ENCODE data around the gene TARS2. TPM values are rescaled to one million over a fixed set of nuclear protein-coding genes. Genes with fewer than 3 reads are reported as not detected.

Gene TARS2
- polyA plus RNA-seq, 2 of the 4 experiments (the other 2 are of a cell fraction) = 19.4 to 21.6 TPM

- FAIRE-seq = no peak
- H3K4me3 ChIP-seq = no peak overlapping the region
- peak overlapping the region; percentile 11 to 92; a peak in 3 of 6 replicates for H3K27ac ChIP-seq
- ATAC-seq = no peak; a peak in 1 of 6 replicates
- ChIA-PET POLR2A (interaction anchor here (0.6 to 2.4 kb wide), 4 partner anchors 9 to 100 kb away, joined by 3 to 10 read pairs (median 4); partner anchors contain the start of genes ENSA and MCL1), CTCF (interaction anchor here (1.3 to 6.1 kb wide), 4 partner anchors 9 to 35 kb away, joined by 3 to 102 read pairs (median 20); no protein-coding TSS in a partner anchor)
- peaks cover 17% of the 10 kb centered on the region for H3K4me1 ChIP-seq
- WGBS (ENCODE audit: missing lambda C conversion rate) = 45% methylated on average over 1 of the region's 1 CpG
- no peak for TF ChIP-seq USF2 (IDR thresholded peaks at IDR 0.05)
- no peak for TF ChIP-seq RFX5 (IDR thresholded peaks at IDR 0.05)
- no peak for TF ChIP-seq ESRRA (IDR thresholded peaks at IDR 0.05; ENCODE audit: borderline replicate concordance, low read length)
- TF ChIP-seq HES2 (IDR thresholded peaks at IDR 0.05) = no peak
- no peak for TF ChIP-seq HDAC2 (IDR thresholded peaks at IDR 0.05)
- TF ChIP-seq CTCF (IDR thresholded peaks at IDR 0.05) = no peak
- TF ChIP-seq EHMT2 (IDR thresholded peaks at IDR 0.05; ENCODE audit: low read depth) = no peak
- no peak for TF ChIP-seq E2F6 (IDR thresholded peaks at IDR 0.05; ENCODE audit: borderline replicate concordance, low read depth)
- TF ChIP-seq KDM1A (IDR thresholded peaks at IDR 0.05; ENCODE audit: low read depth) = no peak
- no peak for TF ChIP-seq RNF2 (IDR thresholded peaks at IDR 0.05; ENCODE audit: borderline replicate concordance, low read depth)
- TF ChIP-seq JUN (IDR thresholded peaks at IDR 0.05) = no peak
- no peak for TF ChIP-seq MAZ (IDR thresholded peaks at IDR 0.05; ENCODE audit: borderline replicate concordance, low read depth, low read length)
- TF ChIP-seq ZC3H11A (IDR thresholded peaks at IDR 0.05) = no peak
- no peak for TF ChIP-seq HOXB5 (CRISPR knock-in tag; IDR thresholded peaks at IDR 0.05)
- no peak for TF ChIP-seq NFE2L2 (conservative IDR thresholded peaks at IDR 0.05; ENCODE audit: low read length)
- TF ChIP-seq HMGXB4 (CRISPR knock-in tag; IDR thresholded peaks at IDR 0.05; ENCODE audit: borderline replicate concordance) = no peak
- no peak for TF ChIP-seq HOXB13 (CRISPR knock-in tag; IDR thresholded peaks at IDR 0.05; ENCODE audit: low read depth)
- no peak for TF ChIP-seq RCOR1 (IDR thresholded peaks at IDR 0.05; ENCODE audit: low read depth, low read length)
- TF ChIP-seq RAD21 (conservative IDR thresholded peaks at IDR 0.05 in 1 of 2, IDR thresholded peaks at IDR 0.05 in 1 of 2) = no peak
- no peak for DNase-seq (ENCODE audit: low read depth in 1 of 2, low spot score in 1 of 2)
- no peaks in the 10 kb centered on the region for H3K9me3 ChIP-seq
- H3K4me2 ChIP-seq = peak overlapping the region; percentile 46
Observed at GRCh38 chr1:150551784-150552127, 64.5 kb downstream of the TARS2 start.

- Histone ChIP-seq H3K9me3 (no peaks in the 10 kb centered on the region), H3K4me1 (peaks cover 17% of the 10 kb centered on the region), H3K4me2 (peak overlapping the region; percentile 46), H3K27ac (peak overlapping the region; percentile 46 to 92; a peak in 4 of 6 replicates), H3K4me3 (no peak overlapping the region)
- ATAC-seq (peak; percentile 12 to 41; a peak in 5 of 6 replicates), DNase-seq (ENCODE audit: low read depth in 1 of 2, low spot score in 1 of 2) (peak in 1 of 2 experiments; percentile 60), FAIRE-seq (no peak)
- ChIA-PET CTCF (interaction anchor here (1.3 to 6.1 kb wide), 4 partner anchors 8 to 35 kb away, joined by 3 to 102 read pairs (median 20); no protein-coding TSS in a partner anchor), POLR2A (interaction anchor here (0.6 to 1.0 kb wide), 2 partner anchors 9 to 100 kb away, joined by 3 to 6 read pairs; no protein-coding TSS in a partner anchor)
- 46% methylated on average over 9 of the region's 13 CpGs for WGBS (ENCODE audit: missing lambda C conversion rate)
- TF ChIP-seq CEBPB (IDR thresholded peaks at IDR 0.05) (peak; percentile 72 to 76), RCOR1 (IDR thresholded peaks at IDR 0.05; ENCODE audit: low read depth, low read length) (no peak)
Observed at GRCh38 chr1:150552128-150552910, 65.1 kb downstream of the TARS2 start.
